Neuron (in vitro differentiated cells): ENCODE results near the gene PAXX.

Source experiments
- H2AFZ ChIP-seq: one replicate; pipeline ENCODE4 v1.6.1; 2013; ENCODE audit warnings: low read depth, mild to moderate bottlenecking, inconsistent platforms, low read length, moderate library complexity
- H3K27me3 ChIP-seq: one replicate; pipeline ENCODE4 v1.6.1; 2013; ENCODE audit warnings: low read length; ENCODE audit not compliant: insufficient read depth
- H3K36me3 ChIP-seq: one replicate; pipeline ENCODE4 v1.6.1; 2013; ENCODE audit warnings: low read length; ENCODE audit not compliant: insufficient read depth
- H3K4me1 ChIP-seq: one replicate; pipeline ENCODE4 v1.6.1; 2013; ENCODE audit warnings: low read length; ENCODE audit not compliant: insufficient read depth
- H3K4me3 ChIP-seq: 2 replicates; pipeline ENCODE4 v1.5.1; 2013; ENCODE audit warnings: mild to moderate bottlenecking, low read length, moderate library complexity
- H3K9me3 ChIP-seq: one replicate; pipeline ENCODE4 v1.6.1; 2013; ENCODE audit warnings: low read length

PAXX gene, protein sequence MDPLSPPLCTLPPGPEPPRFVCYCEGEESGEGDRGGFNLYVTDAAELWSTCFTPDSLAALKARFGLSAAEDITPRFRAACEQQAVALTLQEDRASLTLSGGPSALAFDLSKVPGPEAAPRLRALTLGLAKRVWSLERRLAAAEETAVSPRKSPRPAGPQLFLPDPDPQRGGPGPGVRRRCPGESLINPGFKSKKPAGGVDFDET

DNA sequence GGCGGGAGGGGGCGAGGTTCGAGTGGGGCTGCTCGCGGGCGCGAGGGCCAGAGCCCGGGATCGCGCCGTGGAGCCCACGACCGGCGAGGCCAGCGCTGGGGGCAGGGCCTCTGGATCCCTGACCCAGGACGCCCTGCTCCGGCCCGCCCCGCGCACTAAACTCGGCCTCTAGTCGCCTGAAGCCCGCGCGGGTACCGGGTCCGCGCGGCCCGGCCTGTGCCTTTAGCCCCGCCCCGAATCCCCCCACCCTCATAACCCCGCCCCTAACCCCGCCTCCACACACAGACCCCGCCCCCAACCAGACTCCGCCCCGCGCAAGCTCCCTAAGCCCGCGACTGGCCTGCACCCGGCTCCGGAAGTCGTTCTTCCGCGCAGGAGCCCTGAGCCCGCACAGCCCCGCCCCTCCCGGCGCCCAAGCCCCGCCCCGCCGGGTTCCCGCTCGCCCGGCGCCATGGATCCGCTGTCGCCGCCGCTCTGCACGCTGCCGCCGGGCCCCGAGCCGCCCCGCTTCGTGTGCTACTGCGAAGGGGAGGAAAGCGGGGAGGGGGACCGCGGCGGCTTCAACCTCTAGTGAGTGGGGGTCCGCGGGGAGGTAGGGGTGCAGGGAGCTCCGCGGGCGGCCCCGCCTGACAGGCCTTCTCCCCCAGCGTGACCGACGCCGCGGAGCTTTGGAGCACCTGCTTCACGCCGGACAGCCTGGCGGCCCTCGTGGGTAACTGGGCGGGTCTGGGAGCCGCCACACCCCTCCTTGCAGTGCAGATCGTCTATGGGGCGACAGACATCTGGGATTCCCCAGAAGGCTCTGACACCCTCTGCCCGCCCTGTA is at the start of gene PAXX:
PAXX (plus strand) TSS at position 430 of the 826 bp plus-strand sequence; CDS start at position 452, 22 bp downstream.
- Histone ChIP-seq H3K9me3 (no peaks in the 10 kb centered on the region), H2AFZ (peak within 1 kb of the TSS; percentile 42), H3K27me3 (no peaks in the 10 kb centered on the region), H3K4me1 (peaks cover 12% of the 10 kb centered on the region), H3K4me3 (peak within 1 kb of the TSS; percentile 67), H3K36me3 (peaks cover 12% of the 10 kb centered on the region)

DNA sequence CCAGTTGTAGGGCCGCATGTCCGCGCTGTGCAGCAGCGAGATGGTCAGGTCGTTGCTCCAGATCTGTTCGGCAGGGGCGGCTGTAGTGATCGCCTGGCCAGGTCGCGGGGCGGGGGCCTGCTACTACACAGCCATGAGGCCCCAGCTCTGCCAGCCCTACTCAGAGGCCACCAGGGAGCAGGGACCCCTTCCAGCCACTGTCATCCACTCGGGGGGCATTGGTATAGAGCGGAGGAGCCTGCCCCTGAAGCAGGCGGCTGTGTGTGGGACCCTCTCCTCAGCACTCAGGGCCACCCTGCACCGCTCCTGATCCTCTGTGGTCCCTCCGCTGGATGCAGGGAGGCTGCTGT is 49.4 kb upstream of the PAXX start:
- H3K4me3 ChIP-seq: no peak overlapping the region
- H3K27me3 ChIP-seq: no peaks in the 10 kb centered on the region
- no peaks in the 10 kb centered on the region for H3K9me3 ChIP-seq
- peaks cover 5% of the 10 kb centered on the region for H3K4me1 ChIP-seq
- H2AFZ ChIP-seq: no peak overlapping the region
- peaks cover 38% of the 10 kb centered on the region for H3K36me3 ChIP-seq

DNA sequence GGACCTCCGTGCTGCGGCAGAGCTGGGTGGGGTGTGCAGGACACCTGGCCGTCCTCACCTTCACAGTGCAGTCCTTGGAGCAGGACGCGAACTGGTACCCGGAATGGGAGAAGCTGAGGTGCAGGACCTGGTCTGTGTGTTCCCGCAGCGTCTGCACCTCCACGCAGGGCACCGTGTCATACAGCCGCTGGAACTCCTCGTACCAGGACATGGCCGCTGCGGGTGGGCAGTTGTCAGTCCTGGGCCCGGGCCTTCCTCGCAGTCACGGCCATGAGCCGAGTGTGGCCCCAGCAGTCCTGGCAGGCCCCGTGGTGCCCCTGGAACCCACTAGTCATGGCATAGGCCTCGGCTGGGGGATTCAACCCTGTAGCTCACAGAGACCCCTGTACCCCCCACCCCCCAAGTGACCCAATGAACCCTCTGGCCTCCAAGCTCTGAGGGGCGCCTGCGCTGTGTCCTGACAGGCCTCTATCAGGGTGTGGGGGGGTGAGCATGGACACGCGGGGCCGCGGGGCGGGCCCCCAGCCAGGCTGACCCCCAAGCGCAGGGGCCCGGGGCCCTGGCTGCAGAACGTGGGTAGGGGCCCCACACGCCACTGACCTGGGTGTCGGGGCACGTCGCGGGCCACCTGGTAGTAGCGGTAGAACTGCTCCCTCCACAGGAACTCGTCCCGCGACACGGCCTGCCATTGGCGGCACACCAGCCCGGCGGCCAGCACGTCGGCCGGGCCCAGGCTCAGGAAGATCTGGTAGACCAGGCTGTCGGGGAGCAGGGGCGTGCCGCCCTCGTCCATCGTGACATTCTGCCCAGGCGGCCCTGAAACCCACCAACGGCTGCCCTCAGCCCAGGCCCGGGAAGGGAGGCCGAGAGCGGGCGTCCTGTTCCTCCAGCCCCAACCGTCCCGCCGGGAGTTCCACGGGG is 48.7 kb upstream of the PAXX start:
- Histone ChIP-seq H3K4me1 (peaks cover 5% of the 10 kb centered on the region), H3K9me3 (no peaks in the 10 kb centered on the region), H2AFZ (peak overlapping the region; percentile 4), H3K36me3 (peaks cover 38% of the 10 kb centered on the region), H3K27me3 (no peaks in the 10 kb centered on the region), H3K4me3 (peak overlapping the region; percentile 87)

- H3K9me3 ChIP-seq: no peaks in the 10 kb centered on the region
- peaks cover 5% of the 10 kb centered on the region for H3K4me1 ChIP-seq
- peak overlapping the region; percentile 4 for H2AFZ ChIP-seq
- no peaks in the 10 kb centered on the region for H3K27me3 ChIP-seq
- H3K36me3 ChIP-seq: peaks cover 35% of the 10 kb centered on the region
- H3K4me3 ChIP-seq: peak overlapping the region; percentile 87
These were observed 48.1 kb upstream of the PAXX start for GRCh38 chr9:136944212-136944518.

- H3K4me3 ChIP-seq: peak within 1 kb of the TSS; percentile 87
- H3K4me1 ChIP-seq: peaks cover 5% of the 10 kb centered on the region
- H3K27me3 ChIP-seq: no peaks in the 10 kb centered on the region
- H3K9me3 ChIP-seq: no peaks in the 10 kb centered on the region
- H3K36me3 ChIP-seq: peaks cover 30% of the 10 kb centered on the region
- H2AFZ ChIP-seq: peak within 1 kb of the TSS; percentile 4
These were observed 47.5 kb upstream of the PAXX start, which contains the start of the genes C8G and FBXW5 for GRCh38 chr9:136944519-136945332. TSS of gene C8G (plus strand) at chr9:136945243. CDS start at chr9:136945321, 78 bp downstream. TSS of gene FBXW5 (minus strand) at chr9:136944738. CDS start at chr9:136944083, 655 bp downstream.

DNA sequence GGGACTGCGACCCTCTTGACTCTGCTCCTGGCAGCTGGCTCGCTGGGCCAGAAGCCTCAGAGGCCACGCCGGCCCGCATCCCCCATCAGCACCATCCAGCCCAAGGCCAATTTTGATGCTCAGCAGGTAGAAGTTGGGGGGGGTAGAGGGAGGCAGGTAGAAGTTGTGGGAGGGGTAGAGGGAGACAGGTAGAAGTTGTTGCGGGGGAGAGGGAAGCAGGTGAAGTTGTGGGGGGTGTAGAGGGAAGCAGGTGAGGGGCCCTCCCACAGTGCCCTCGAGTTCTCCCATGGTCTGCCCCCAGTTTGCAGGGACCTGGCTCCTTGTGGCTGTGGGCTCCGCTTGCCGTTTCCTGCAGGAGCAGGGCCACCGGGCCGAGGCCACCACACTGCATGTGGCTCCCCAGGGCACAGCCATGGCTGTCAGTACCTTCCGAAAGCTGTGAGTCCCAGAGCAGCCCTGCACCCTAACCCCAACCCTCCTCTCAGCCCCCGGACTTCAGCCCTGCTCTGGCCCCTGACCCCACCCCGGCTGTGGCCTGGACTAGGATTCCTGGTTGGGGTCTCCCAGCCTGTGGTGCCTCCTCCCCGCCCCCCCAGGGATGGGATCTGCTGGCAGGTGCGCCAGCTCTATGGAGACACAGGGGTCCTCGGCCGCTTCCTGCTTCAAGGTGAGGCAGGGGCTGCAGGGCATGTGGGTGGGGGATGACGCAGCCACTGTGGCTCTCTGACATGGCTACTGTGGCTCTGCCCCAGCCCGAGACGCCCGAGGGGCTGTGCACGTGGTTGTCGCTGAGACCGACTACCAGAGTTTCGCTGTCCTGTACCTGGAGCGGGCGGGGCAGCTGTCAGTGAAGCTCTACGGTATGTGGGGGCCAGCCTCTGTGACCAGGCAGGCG is 46.6 kb upstream of the PAXX start:
- Histone ChIP-seq H2AFZ (no peak overlapping the region), H3K4me3 (no peak overlapping the region), H3K9me3 (no peaks in the 10 kb centered on the region), H3K36me3 (peaks cover 22% of the 10 kb centered on the region), H3K4me1 (peaks cover 8% of the 10 kb centered on the region), H3K27me3 (no peaks in the 10 kb centered on the region)

- H2AFZ ChIP-seq: no peak overlapping the region
- H3K27me3 ChIP-seq: no peaks in the 10 kb centered on the region
- H3K36me3 ChIP-seq: peaks cover 15% of the 10 kb centered on the region
- H3K4me1 ChIP-seq: peaks cover 11% of the 10 kb centered on the region
- no peak overlapping the region for H3K4me3 ChIP-seq
- no peaks in the 10 kb centered on the region for H3K9me3 ChIP-seq
These were observed 45.8 kb upstream of the PAXX start for GRCh38 chr9:136946228-136947027.

- Histone ChIP-seq H3K4me1 (peaks cover 12% of the 10 kb centered on the region), H3K36me3 (peaks cover 7% of the 10 kb centered on the region), H2AFZ (no peak overlapping the region), H3K9me3 (no peaks in the 10 kb centered on the region), H3K27me3 (no peaks in the 10 kb centered on the region), H3K4me3 (no peak overlapping the region)
These were observed 45.0 kb upstream of the PAXX start for GRCh38 chr9:136947028-136947891.

- Histone ChIP-seq H3K9me3 (no peaks in the 10 kb centered on the region), H3K4me3 (no peak overlapping the region), H3K27me3 (no peaks in the 10 kb centered on the region), H2AFZ (no peak overlapping the region), H3K36me3 (no peaks in the 10 kb centered on the region), H3K4me1 (peaks cover 14% of the 10 kb centered on the region)
These were observed 44.2 kb upstream of the PAXX start for GRCh38 chr9:136947955-136948510.

GRCh38 chr9:136949239-136949816 is 42.9 kb upstream of the PAXX start:
- H3K27me3 ChIP-seq: no peaks in the 10 kb centered on the region
- H3K4me3 ChIP-seq: peak overlapping the region; percentile 63
- H3K9me3 ChIP-seq: no peaks in the 10 kb centered on the region
- H3K36me3 ChIP-seq: no peaks in the 10 kb centered on the region
- peak overlapping the region; percentile 42 for H2AFZ ChIP-seq
- peaks cover 10% of the 10 kb centered on the region for H3K4me1 ChIP-seq
